ENCODE data around the gene NKAIN4.

DNA sequence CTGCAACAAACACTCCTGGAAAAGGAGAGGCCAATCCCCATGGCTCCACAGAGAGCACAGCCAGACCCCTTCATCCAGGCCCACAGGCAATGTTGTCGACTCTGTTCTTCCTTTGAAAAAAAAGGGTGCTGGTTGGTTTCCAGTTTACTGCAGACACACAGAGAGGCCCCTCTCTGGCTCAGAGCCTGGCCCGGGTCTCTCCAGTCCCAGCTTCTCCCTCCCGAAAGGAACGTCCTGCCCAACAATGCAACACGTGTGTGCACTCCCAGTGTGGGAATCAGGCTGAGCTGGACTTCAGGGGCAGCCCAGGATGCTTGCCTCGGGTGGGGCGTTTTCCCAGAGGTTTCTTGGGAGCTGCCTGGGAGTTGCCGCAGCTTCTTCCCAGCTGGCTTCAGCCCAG lies 4.5 kb upstream of the NKAIN4 start:
- TF ChIP-seq, protein P1, sequence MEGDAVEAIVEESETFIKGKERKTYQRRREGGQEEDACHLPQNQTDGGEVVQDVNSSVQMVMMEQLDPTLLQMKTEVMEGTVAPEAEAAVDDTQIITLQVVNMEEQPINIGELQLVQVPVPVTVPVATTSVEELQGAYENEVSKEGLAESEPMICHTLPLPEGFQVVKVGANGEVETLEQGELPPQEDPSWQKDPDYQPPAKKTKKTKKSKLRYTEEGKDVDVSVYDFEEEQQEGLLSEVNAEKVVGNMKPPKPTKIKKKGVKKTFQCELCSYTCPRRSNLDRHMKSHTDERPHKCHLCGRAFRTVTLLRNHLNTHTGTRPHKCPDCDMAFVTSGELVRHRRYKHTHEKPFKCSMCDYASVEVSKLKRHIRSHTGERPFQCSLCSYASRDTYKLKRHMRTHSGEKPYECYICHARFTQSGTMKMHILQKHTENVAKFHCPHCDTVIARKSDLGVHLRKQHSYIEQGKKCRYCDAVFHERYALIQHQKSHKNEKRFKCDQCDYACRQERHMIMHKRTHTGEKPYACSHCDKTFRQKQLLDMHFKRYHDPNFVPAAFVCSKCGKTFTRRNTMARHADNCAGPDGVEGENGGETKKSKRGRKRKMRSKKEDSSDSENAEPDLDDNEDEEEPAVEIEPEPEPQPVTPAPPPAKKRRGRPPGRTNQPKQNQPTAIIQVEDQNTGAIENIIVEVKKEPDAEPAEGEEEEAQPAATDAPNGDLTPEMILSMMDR (optimal IDR thresholded peaks at IDR 0.05 in 1 of 3, IDR thresholded peaks at IDR 0.05 in 1 of 3, conservative IDR thresholded peaks at IDR 0.05 in 1 of 3; ENCODE audit: extremely low read depth in 1 of 3, insufficient read depth in 2 of 3, low read length in 3 of 3): no peak
- no peak for TF ChIP-seq EZH2 (IDR thresholded peaks at IDR 0.05; ENCODE audit: low read length)

Measured in keratinocyte (primary cell).